HepG2 (cell line): ENCODE data around the gene CXXC5. TPM values are rescaled to one million over a fixed set of nuclear protein-coding genes. Genes with fewer than 3 reads are reported as not detected.

Experiments
- ARID2 ChIP-seq: sonication (generic); formaldehyde crosslinking; IDR thresholded peaks from 2 replicates; pipeline ENCODE4 v1.8.1; 2022; ENCODE audit warnings: mild to moderate bottlenecking, missing genetic modification reagents, borderline replicate concordance
- ATF7-NPFF ChIP-seq: sonication (generic); formaldehyde crosslinking; IDR thresholded peaks from 2 replicates; pipeline ENCODE4 v1.8.1; 2023; ENCODE audit warnings: mild to moderate bottlenecking, low read depth, missing genetic modification reagents, moderate library complexity
- CBX2 ChIP-seq, 2 experiments: fragments of 200-600 bp in 1 of 2; sonication (generic); formaldehyde crosslinking in 1 of 2; IDR thresholded peaks; 2 replicates each; pipeline versions ENCODE4 v1.7.0 to v1.8.1; 2018 to 2022; ENCODE audit warnings: low read depth in 2 of 2, low read length in 1 of 2, mild to moderate bottlenecking in 1 of 2, missing genetic modification reagents in 1 of 2
- HNRNPLL ChIP-seq: fragments of 200-400 bp; formaldehyde crosslinking; IDR thresholded peaks from 2 replicates; pipeline ENCODE4 v1.6.1; 2017; ENCODE audit warnings: mild to moderate bottlenecking, low read depth, low read length; ENCODE audit not compliant: poor library complexity, severe bottlenecking
- HOMEZ ChIP-seq: IDR thresholded peaks from 2 replicates; pipeline ENCODE4 v1.6.1; 2016; ENCODE audit warnings: low read depth
- ISL2 ChIP-seq: sonication (generic); formaldehyde crosslinking; IDR thresholded peaks from 2 replicates; pipeline ENCODE4 v1.5.0; 2020; ENCODE audit warnings: missing genetic modification reagents
- NR2C2 ChIP-seq: sonication (generic); formaldehyde crosslinking; IDR thresholded peaks from 2 replicates; pipeline ENCODE4 v1.4.0; 2020; ENCODE audit warnings: missing genetic modification reagents, mild to moderate bottlenecking, moderate library complexity, borderline replicate concordance
- NR2F6 ChIP-seq, 2 experiments: IDR thresholded peaks; 2 replicates each; pipeline ENCODE4 v1.6.1; 2016; ENCODE audit warnings: antibody characterized with exemption in 1 of 2, mild to moderate bottlenecking in 1 of 2
- NR3C1 ChIP-seq: sonication (generic); formaldehyde crosslinking; IDR thresholded peaks from 2 replicates; pipeline ENCODE4 v1.4.0; 2020; ENCODE audit warnings: missing genetic modification reagents
- SALL1 ChIP-seq: sonication (generic); formaldehyde crosslinking; IDR thresholded peaks from 2 replicates; pipeline ENCODE4 v1.8.0; 2022; ENCODE audit warnings: mild to moderate bottlenecking, missing genetic modification reagents
- TSC22D2 ChIP-seq: sonication (generic); formaldehyde crosslinking; IDR thresholded peaks from 2 replicates; pipeline ENCODE4 v1.5.1; 2020; ENCODE audit warnings: missing genetic modification reagents, mild to moderate bottlenecking, borderline replicate concordance
- ZFYVE20 ChIP-seq: sonication (generic); formaldehyde crosslinking; IDR thresholded peaks from 2 replicates; pipeline ENCODE4 v1.8.0; 2023; ENCODE audit warnings: low read depth, mild to moderate bottlenecking, moderate library complexity, missing genetic modification reagents, borderline replicate concordance
- ZGPAT ChIP-seq: IDR thresholded peaks from 2 replicates; pipeline ENCODE4 v1.6.1; 2016; ENCODE audit warnings: mild to moderate bottlenecking
- ZKSCAN1 ChIP-seq: fragments of 150-350 bp; IDR thresholded peaks from 2 replicates; pipeline ENCODE4 v1.6.1; 2014; ENCODE audit warnings: low read length
- ZNF660 ChIP-seq: sonication (generic); formaldehyde crosslinking; IDR thresholded peaks from 2 replicates; pipeline ENCODE4 v1.5.1; 2020; ENCODE audit warnings: mild to moderate bottlenecking, low read depth, missing genetic modification reagents, borderline replicate concordance
- ZNF670 ChIP-seq: sonication (generic); formaldehyde crosslinking; IDR thresholded peaks from 2 replicates; pipeline ENCODE4 v1.8.0; 2022; ENCODE audit warnings: mild to moderate bottlenecking, missing genetic modification reagents, borderline replicate concordance
- ZNF784 ChIP-seq: sonication (generic); formaldehyde crosslinking; IDR thresholded peaks from 2 replicates; pipeline ENCODE4 v1.5.1; 2020; ENCODE audit warnings: missing genetic modification reagents, mild to moderate bottlenecking, borderline replicate concordance
- polyA plus RNA-seq, 8 experiments: library from polyadenylated mRNA; depleted of rRNA in 3 of 8; stranded (reverse) in 7 of 8; unstranded in 1 of 8; fragments of >200 nt; fragmentation: Illumina TruSeq in 4 of 8; extraction: Trizol in 4 of 8; gene quantifications; 2 replicates each; pipeline versions ENCODE4 v1.2.1 to v1.2.3, GENCODE V29; 2011 to 2016; ENCODE audit warnings: low read depth in 4 of 8, missing spikeins in 1 of 8, mixed read lengths in 1 of 8; ENCODE audit not compliant: insufficient read depth in 1 of 8
- total RNA-seq, 5 experiments: library from RNA; depleted of rRNA; stranded (reverse); fragments of >200 nt; fragmentation: Illumina TruSeq; extraction: Trizol; gene quantifications; 2 replicates each; pipeline ENCODE4 v1.2.3, GENCODE V29; 2016; ENCODE audit warnings: low read depth in 1 of 5
- TF ChIP-seq, protein P1 (sequence below): sonication (generic); formaldehyde crosslinking; IDR thresholded peaks from 2 replicates; pipeline ENCODE4 v1.5.1; 2020; ENCODE audit warnings: mild to moderate bottlenecking, missing genetic modification reagents, moderate library complexity
- TF ChIP-seq, protein P2 (sequence below): sonication (generic); formaldehyde crosslinking; IDR thresholded peaks from 2 replicates; pipeline ENCODE4 v1.4.0; 2020; ENCODE audit warnings: mild to moderate bottlenecking, missing genetic modification reagents

The CXXC5 gene
- total and polyA plus RNA-seq, 2 of the 13 experiments (the other 11 are each of a cell fraction or from before 2014, with no cell fraction given), result 32.3 to 33.0 TPM

GRCh38 chr5:139648205-139649081 lies at the start of gene CXXC5 (continued):
- TF ChIP-seq, protein P1, sequence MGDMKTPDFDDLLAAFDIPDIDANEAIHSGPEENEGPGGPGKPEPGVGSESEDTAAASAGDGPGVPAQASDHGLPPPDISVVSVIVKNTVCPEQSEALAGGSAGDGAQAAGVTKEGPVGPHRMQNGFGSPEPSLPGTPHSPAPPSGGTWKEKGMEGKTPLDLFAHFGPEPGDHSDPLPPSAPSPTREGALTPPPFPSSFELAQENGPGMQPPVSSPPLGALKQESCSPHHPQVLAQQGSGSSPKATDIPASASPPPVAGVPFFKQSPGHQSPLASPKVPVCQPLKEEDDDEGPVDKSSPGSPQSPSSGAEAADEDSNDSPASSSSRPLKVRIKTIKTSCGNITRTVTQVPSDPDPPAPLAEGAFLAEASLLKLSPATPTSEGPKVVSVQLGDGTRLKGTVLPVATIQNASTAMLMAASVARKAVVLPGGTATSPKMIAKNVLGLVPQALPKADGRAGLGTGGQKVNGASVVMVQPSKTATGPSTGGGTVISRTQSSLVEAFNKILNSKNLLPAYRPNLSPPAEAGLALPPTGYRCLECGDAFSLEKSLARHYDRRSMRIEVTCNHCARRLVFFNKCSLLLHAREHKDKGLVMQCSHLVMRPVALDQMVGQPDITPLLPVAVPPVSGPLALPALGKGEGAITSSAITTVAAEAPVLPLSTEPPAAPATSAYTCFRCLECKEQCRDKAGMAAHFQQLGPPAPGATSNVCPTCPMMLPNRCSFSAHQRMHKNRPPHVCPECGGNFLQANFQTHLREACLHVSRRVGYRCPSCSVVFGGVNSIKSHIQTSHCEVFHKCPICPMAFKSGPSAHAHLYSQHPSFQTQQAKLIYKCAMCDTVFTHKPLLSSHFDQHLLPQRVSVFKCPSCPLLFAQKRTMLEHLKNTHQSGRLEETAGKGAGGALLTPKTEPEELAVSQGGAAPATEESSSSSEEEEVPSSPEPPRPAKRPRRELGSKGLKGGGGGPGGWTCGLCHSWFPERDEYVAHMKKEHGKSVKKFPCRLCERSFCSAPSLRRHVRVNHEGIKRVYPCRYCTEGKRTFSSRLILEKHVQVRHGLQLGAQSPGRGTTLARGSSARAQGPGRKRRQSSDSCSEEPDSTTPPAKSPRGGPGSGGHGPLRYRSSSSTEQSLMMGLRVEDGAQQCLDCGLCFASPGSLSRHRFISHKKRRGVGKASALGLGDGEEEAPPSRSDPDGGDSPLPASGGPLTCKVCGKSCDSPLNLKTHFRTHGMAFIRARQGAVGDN (CRISPR knock-in tag), result peak; percentile 70
- no peak for TF ChIP-seq ISL2 (CRISPR knock-in tag)
- TF ChIP-seq NR3C1 (CRISPR knock-in tag), result no peak
- no peak for TF ChIP-seq ZKSCAN1
- peak; percentile 57; the same call in 1 of the 2 replicates for TF ChIP-seq NR2C2 (CRISPR knock-in tag)
- TF ChIP-seq TSC22D2 (CRISPR knock-in tag), result no peak
- TF ChIP-seq NR2F6 (IDR thresholded peaks at IDR 0.05), result no peak
- 0 out of 2 replicates have a peak, but pooled peaks have one; percentile 20 for TF ChIP-seq NR2F6 (CRISPR knock-in tag; IDR thresholded peaks at IDR 0.05)
- no peak for TF ChIP-seq ATF7-NPFF (CRISPR knock-in tag)
- TF ChIP-seq, protein P2, sequence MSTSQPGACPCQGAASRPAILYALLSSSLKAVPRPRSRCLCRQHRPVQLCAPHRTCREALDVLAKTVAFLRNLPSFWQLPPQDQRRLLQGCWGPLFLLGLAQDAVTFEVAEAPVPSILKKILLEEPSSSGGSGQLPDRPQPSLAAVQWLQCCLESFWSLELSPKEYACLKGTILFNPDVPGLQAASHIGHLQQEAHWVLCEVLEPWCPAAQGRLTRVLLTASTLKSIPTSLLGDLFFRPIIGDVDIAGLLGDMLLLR (CRISPR knock-in tag), result no peak
- TF ChIP-seq HOMEZ (CRISPR knock-in tag), result no peak
- TF ChIP-seq SALL1 (CRISPR knock-in tag), result peak; percentile 61; the same call in 1 of the 2 replicates
- no peak for TF ChIP-seq ZNF784 (CRISPR knock-in tag)
- no peak for TF ChIP-seq ZFYVE20
- TF ChIP-seq ZGPAT (CRISPR knock-in tag), result peak; percentile 4; the same call in 1 of the 2 replicates
- no peak for TF ChIP-seq ZNF660 (CRISPR knock-in tag)
- TF ChIP-seq ZNF670 (CRISPR knock-in tag), result no peak
- TF ChIP-seq HNRNPLL, result no peak
- TF ChIP-seq ARID2 (CRISPR knock-in tag), result peak; percentile 12; the same call in 1 of the 2 replicates
- no peak for TF ChIP-seq CBX2 (IDR thresholded peaks at IDR 0.05; ENCODE audit: low read depth, low read length)
- no peak for TF ChIP-seq CBX2 (CRISPR knock-in tag; IDR thresholded peaks at IDR 0.05; ENCODE audit: low read depth)
